IPS DF 4.7 (cell line): ENCODE data around the gene ZNF423.

Source experiments
- DNase-seq: peaks from one replicate; pipeline ENCODE4 v3.0.0-alpha.2; 2013; ENCODE audit warnings: low spot score; ENCODE audit errors: extremely low read depth

ZNF423 gene

DNA sequence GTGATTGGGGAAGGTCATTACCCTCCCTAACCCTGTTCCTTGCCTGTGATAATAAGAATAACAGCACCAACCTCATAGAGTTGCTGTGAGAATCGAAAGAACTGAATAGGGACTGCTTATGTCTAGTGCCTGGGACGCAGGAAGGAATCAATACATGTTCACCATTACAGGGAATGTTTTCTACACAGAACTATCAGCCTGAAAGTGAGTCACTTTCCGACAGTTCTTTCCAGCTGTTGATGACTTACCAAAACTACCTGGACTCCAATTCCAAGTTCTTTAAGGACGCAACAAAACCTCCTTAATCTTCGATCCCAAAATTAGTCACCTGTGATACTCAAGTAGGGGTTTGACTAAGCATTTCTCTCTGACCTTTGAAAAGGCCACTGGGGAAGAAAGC lies 29.4 kb downstream of the ZNF423 start:
- DNase-seq, result no peak

DNA sequence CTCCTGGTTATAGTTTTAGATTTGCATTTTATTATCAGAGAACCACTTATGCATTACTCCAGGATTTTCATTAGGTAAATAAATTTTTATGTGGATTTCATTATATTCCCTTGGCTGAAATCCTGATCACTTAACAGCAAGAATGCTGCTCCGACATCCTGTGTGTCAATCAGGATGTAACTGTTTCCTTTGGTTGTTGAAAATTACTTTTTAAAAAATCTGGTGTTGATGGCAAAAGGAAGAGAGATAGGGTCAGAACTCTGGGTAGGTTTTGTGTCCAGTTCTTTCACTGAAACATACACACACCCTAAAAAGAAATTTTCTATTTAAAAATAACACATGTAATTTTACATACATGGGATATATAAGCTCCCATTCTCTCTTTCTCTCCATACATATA lies 30.9 kb downstream of the ZNF423 start:
- no peak for DNase-seq

- DNase-seq, result no peak
Observed at GRCh38 chr16:49824593-49824992, 31.3 kb downstream of the ZNF423 start.

GRCh38 chr16:49822649-49823370 lies 33.1 kb downstream of the ZNF423 start:
- DNase-seq, result no peak

- no peak for DNase-seq
Observed at GRCh38 chr16:49821614-49822282, 34.2 kb downstream of the ZNF423 start.

GRCh38 chr16:49821156-49821555 lies 34.8 kb downstream of the ZNF423 start:
- no peak for DNase-seq

- no peak for DNase-seq
Observed at GRCh38 chr16:49817754-49818507, 38.0 kb downstream of the ZNF423 start.

- no peak for DNase-seq
Observed at GRCh38 chr16:49816875-49817274, 39.0 kb downstream of the ZNF423 start.

DNA sequence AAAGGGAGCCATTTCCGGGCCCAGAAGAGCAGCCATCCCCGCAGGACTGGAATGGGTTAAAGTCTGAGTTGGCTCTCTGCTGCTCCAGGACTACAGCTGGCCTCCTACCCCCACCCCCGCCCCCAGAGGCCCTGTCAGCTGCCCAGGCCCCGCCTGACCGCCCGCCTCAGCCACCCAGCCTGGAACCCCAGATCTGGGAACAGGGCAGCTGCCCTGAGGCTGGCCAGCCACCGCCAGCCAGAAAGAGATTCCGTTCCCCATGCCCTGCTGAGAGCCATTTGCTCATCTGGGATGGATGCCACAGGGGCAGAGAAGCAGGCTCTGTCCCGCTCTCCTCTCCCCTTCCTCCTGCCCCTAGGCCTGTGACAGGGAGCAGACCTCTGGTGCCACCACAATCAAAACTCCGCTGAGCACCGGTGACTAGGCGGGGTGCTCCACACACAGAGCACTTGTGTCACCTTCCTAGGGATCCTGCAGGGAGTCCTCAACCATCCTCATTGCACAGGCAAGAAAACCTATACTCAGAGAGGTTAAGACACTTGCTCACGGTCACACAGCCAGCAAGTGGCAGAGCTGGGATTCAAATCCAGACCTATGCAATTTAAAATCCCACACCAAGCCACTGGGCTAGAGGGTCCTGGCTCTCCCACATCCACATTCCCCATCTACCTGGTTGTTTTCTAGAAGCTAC lies 44.1 kb downstream of the ZNF423 start:
- no peak for DNase-seq

DNA sequence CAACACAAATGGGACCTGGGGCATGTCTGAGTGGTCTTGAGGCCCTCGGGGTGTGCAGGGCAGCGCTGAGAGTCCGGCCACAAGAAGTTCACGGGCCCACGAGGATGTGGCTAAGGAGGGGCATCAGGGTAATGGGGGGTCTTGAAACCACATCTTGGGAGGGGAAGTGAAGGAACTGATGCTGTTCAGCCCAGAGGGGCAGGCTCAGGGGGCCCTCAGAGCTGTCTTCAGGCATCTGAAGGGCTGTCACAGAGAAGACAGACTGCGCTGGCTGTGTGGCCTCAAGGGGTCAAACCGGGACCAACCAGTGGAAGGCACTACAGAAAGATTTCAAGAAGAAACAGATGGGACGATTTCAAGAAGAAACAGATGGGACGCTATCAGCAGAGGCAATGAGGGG lies 45.1 kb downstream of the ZNF423 start:
- no peak for DNase-seq

- no peak for DNase-seq
Observed at GRCh38 chr16:49809561-49809960, 46.4 kb downstream of the ZNF423 start.

DNA sequence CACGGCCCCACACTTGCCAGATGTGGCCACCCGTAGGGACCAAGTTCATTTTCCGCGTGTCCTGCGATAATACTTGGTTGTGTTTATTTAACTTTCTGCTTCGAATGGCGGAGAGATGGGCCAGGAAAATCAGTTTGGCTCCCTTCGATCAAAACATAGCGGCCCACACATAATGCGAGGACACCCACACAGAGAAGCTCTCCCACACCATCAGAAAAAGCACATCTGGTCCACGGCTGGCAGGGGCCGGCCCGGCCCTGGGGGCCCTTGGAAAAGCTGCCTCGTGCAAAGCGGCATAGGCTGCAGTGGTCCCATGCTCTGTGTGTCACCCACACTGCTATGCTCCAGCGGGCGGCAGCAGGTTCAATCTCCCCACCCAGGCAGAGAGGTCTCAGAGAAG lies 46.9 kb downstream of the ZNF423 start:
- DNase-seq, result no peak

- DNase-seq, result no peak
Observed at GRCh38 chr16:49806446-49806845, 49.5 kb downstream of the ZNF423 start.

DNA sequence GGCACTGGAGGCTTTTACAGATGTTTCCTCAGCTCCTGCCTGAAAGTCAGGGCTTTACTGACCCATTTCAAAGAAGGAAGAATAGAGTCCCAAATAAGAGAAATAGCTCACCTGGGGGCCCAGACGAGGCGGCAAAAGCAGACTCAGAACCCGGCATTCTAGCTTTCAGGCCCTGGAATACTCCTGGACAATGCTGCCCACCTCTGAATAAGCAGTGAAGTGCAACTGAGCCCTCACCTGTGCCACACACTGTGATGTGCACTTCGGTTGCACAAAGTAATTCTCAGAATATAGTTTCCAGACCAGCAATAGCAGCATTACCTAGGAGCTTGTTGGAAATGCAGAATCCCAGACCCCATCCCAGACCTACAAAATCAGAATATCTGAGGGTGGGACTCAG lies 54.6 kb downstream of the ZNF423 start:
- DNase-seq, result no peak

GRCh38 chr16:49800876-49801275 lies 55.0 kb downstream of the ZNF423 start:
- no peak for DNase-seq

- no peak for DNase-seq
Observed at GRCh38 chr16:49800441-49800840, 55.5 kb downstream of the ZNF423 start.

- DNase-seq, result no peak
Observed at GRCh38 chr16:49799172-49799571, 56.7 kb downstream of the ZNF423 start.

DNA sequence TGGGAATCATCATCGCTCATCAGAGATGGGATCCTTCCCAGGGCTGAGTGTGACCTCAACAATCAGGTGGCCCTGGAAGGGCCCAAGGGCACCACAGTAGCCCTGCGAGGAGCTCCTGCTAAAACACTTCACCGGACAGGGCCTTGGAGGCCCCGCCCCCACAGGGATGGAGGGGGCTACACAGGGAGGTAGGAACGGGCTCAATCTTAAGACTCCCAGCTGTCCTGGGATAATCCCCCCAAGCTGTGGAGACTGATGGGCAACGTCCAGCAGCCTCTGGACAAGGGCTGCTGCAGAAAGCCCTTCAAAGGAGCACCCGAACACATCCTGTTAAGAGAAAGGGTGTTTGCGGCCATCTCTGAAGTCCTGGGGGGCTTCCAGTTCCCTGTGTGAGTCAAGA lies 60.4 kb downstream of the ZNF423 start:
- DNase-seq, result no peak

- DNase-seq, result no peak
Observed at GRCh38 chr16:49793244-49793643, 62.7 kb downstream of the ZNF423 start.

DNA sequence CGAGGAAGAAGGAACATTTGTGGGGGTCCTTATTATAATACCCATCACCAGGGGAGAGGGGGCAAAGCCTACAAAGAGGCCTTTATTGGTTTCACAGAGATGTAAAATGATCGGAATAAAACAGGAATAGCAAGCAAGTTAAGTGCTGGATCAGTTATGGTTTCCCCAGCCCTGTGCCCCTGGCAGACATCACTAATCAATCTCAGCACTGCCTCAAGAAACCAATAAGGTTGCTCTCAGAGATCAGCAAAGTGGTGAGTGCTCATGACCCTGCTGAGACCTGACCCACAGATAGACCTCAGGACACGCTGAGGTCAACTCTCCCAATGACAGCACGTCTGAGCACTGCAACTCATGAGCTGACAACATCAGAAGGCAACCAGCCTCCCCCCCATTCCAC lies 66.3 kb downstream of the ZNF423 start:
- no peak for DNase-seq

- no peak for DNase-seq
Observed at GRCh38 chr16:49788986-49789385, 66.9 kb downstream of the ZNF423 start.

DNA sequence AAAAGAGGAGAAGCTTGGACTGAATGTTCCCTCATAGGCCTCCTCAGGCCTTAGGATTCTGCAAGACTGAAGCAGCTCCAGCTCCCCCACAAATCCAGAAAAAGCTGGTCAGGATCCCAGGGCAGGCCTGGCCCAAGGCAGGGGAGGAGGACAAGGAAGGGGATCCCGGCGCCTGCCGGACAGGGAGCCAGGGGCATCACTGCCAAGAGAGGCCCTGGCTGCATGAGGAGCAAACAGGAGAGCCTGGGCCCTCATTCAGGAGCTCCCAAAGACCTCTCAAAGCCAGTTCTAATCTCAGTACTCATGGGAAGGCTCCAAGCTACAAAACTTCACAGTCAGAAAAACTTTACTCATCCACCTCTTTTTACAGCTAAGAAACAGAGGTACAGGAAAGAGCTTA lies 67.3 kb downstream of the ZNF423 start:
- DNase-seq, result no peak
